Calu3 (cell line): Measurements from ENCODE around the gene PIK3C2G. TPM values are rescaled to one million over a fixed set of nuclear protein-coding genes. Genes with fewer than 3 reads are reported as not detected.

Experiments used
- BruUV-seq: library from RNA; stranded (reverse); fragments of 400-500 nt; replicated peaks from 2 replicates; lab custom pipeline; 2021; lab: Mats Ljungman, UMichigan
- CTCF ChIA-PET: fragments of 300-600 bp; sonication (Branson Sonifier 250); formaldehyde crosslinking; loops from one replicate; lab custom pipeline; 2022; ENCODE audit warnings: antibody characterized with exemption; lab: Charles Lee
- DNase-seq: peaks from one replicate; pipeline ENCODE4 v3.0.0; 2022
- H3K27ac Mint-ChIP-seq: one replicate; pipeline ENCODE4 v1.8.0; 2022; ENCODE audit warnings: mixed read lengths; ENCODE audit not compliant: unreplicated experiment
- H3K27me3 Mint-ChIP-seq: one replicate; pipeline ENCODE4 v1.8.0; 2022; ENCODE audit warnings: mixed read lengths; ENCODE audit not compliant: unreplicated experiment
- H3K36me3 Mint-ChIP-seq: one replicate; pipeline ENCODE4 v1.8.0; 2022; ENCODE audit warnings: mild to moderate bottlenecking, moderate library complexity, mixed read lengths; ENCODE audit not compliant: insufficient read depth, unreplicated experiment
- H3K4me1 Mint-ChIP-seq: one replicate; pipeline ENCODE4 v1.8.0; 2022; ENCODE audit warnings: mild to moderate bottlenecking, low read depth, mixed read lengths; ENCODE audit not compliant: unreplicated experiment
- H3K4me3 Mint-ChIP-seq: one replicate; pipeline ENCODE4 v1.8.0; 2022; ENCODE audit warnings: mild to moderate bottlenecking, low read depth, moderate library complexity, mixed read lengths; ENCODE audit not compliant: unreplicated experiment
- H3K9me3 Mint-ChIP-seq: one replicate; pipeline ENCODE4 v1.8.0; 2022; ENCODE audit warnings: low read depth, mixed read lengths; ENCODE audit not compliant: unreplicated experiment
- intact Hi-C: fragments of 100-400 bp; cut with micrococcal nuclease; formaldehyde crosslinking; loops from one replicate; pipeline ENCODE4 v1.10.0; 2022; ENCODE audit not compliant: unreplicated experiment
- total RNA-seq: library from RNA; stranded (reverse); gene quantifications from 2 replicates; pipeline ENCODE4 v1.2.3, GENCODE V29; 2022
- TF ChIP-seq, protein P1 (sequence below): fragments of 200-600 bp; IDR thresholded peaks from one replicate; pipeline ENCODE4 v1.8.0; 2022; ENCODE audit warnings: antibody characterized with exemption; ENCODE audit not compliant: unreplicated experiment

The PIK3C2G gene
- total RNA-seq, 1 experiment from 2014 or later, result 24.0 TPM

DNA sequence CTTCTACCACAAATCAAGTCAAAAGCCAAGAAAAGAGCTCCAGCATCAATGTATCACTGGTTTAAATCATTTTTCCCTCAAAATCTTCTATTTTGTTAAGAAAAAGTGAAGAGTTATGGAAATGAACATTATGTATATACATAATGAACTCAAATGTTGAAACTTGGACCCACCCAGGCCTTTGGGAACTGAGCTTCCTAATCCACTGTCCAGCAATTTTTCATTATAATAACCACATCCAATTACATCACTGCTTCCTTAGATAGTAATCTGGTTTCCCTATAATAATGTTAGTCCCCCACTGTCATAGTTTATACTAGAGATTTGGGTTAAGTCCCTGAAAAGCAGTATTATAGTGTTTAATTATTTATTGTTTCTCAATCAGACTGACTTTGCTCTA is 170.9 kb downstream of the PIK3C2G start:
- CTCF ChIA-PET, result no interaction called here
- intact Hi-C loops, result loop anchor here (10.0 kb wide), 2 partner anchors 203 to 293 kb away; no protein-coding TSS in a partner anchor
- H3K27me3 Mint-ChIP-seq, result no peaks in the 10 kb centered on the region
- H3K27ac Mint-ChIP-seq, result no peak overlapping the region
- H3K9me3 Mint-ChIP-seq, result no peaks in the 10 kb centered on the region
- no TSS peak for BruUV-seq
- TF ChIP-seq, protein P1, sequence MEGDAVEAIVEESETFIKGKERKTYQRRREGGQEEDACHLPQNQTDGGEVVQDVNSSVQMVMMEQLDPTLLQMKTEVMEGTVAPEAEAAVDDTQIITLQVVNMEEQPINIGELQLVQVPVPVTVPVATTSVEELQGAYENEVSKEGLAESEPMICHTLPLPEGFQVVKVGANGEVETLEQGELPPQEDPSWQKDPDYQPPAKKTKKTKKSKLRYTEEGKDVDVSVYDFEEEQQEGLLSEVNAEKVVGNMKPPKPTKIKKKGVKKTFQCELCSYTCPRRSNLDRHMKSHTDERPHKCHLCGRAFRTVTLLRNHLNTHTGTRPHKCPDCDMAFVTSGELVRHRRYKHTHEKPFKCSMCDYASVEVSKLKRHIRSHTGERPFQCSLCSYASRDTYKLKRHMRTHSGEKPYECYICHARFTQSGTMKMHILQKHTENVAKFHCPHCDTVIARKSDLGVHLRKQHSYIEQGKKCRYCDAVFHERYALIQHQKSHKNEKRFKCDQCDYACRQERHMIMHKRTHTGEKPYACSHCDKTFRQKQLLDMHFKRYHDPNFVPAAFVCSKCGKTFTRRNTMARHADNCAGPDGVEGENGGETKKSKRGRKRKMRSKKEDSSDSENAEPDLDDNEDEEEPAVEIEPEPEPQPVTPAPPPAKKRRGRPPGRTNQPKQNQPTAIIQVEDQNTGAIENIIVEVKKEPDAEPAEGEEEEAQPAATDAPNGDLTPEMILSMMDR, result no peak
- DNase-seq, result no peak
- no peak overlapping the region for H3K4me3 Mint-ChIP-seq
- H3K4me1 Mint-ChIP-seq, result peaks cover 30% of the 10 kb centered on the region
- H3K36me3 Mint-ChIP-seq, result peaks cover 11% of the 10 kb centered on the region

DNA sequence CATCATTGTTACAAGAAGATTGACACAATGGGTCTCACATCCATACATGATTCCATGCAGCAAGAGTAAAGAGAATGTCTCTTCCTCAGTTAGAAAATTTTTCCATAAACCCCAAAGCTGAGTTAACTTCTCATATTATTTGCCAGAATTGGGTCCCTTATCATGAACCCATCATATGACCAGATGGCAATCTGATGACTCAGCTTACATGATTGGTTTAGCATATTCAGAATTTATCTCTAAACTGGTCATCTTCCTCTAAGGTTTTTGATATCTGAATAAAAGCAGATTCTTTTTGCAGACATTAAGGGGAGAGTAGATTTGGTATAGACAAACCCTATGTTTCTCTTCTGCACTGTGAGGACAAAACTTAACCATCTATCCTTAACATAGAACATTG is 174.9 kb downstream of the PIK3C2G start:
- CTCF ChIA-PET, result no interaction called here
- Mint-ChIP-seq H3K27me3 (no peaks in the 10 kb centered on the region), H3K9me3 (no peaks in the 10 kb centered on the region), H3K27ac (no peak overlapping the region), H3K4me1 (no peaks in the 10 kb centered on the region), H3K36me3 (no peaks in the 10 kb centered on the region), H3K4me3 (no peak overlapping the region)
- no peak for DNase-seq
- TF ChIP-seq, protein P1, result no peak
- intact Hi-C loops, result loop anchor here (10.0 kb wide), 2 partner anchors 199 to 289 kb away; no protein-coding TSS in a partner anchor
- BruUV-seq, result no TSS peak

DNA sequence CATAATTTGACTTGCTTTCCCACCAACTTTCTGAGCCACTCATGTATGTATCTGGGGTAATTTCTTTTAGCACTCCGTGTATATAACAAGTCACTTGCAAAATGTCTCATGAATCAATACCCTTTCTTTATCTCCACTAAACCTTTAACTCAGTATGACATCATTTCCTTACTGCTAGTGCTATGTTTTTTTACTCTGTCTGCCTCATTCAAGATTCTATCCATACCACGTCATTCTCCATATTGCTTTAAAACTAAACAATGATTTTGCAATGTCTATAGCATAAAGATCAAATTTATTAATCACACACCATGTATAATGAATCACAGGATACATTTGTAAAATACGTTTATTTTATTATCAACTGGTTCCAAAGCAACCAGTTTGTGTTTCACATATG is 178.2 kb downstream of the PIK3C2G start:
- Mint-ChIP-seq H3K4me1 (peaks cover 11% of the 10 kb centered on the region), H3K4me3 (no peak overlapping the region), H3K9me3 (no peaks in the 10 kb centered on the region), H3K36me3 (no peaks in the 10 kb centered on the region), H3K27ac (no peak overlapping the region), H3K27me3 (no peaks in the 10 kb centered on the region)
- intact Hi-C loops, result loop anchor here (10.0 kb wide), 2 partner anchors 195 to 285 kb away; no protein-coding TSS in a partner anchor
- TF ChIP-seq, protein P1, result no peak
- CTCF ChIA-PET, result no interaction called here
- BruUV-seq, result no TSS peak
- DNase-seq, result no peak

DNA sequence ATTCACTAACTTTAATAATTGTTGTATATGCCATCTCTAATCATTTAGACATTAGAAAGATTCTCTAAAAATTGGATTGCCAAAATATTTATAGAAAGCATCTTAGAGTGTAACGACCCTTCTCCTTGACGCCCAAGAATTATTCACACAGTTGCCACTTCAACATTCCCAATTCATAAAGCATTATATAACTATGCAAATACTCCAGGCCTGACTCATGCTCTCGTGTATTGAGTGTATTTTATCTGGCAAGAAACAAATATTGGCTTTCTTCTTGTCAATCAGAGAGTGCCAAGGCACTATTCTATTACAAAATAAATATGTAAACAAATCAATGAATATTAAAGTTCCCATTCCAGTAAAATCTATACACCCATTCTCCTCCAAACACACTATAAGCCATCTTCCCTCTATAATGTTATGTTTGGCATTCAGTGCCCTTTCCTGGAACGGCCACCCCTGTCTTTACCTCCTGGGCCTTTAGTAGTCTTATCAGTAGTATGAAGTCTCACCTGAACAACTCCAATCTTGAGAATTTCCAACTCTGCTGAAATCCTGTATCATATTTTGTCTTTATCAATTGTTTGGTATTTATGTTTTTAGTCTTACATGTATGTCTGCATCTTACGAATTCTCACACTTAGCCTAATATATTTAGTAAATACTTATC is 182.6 kb downstream of the PIK3C2G start:
- TF ChIP-seq, protein P1, result no peak
- H3K27ac Mint-ChIP-seq, result peak overlapping the region; percentile 51

More for the DNA sequence above, 182.6 kb downstream of the PIK3C2G start:
- Mint-ChIP-seq H3K27me3 (no peaks in the 10 kb centered on the region), H3K9me3 (no peaks in the 10 kb centered on the region), H3K36me3 (no peaks in the 10 kb centered on the region), H3K4me3 (no peak overlapping the region), H3K4me1 (peaks cover 11% of the 10 kb centered on the region)
- BruUV-seq, result no TSS peak
- intact Hi-C loops, result no loop called here
- CTCF ChIA-PET, result no interaction called here
- DNase-seq, result peak; percentile 5
